NCI-H146 treated with DMSO at 0.1 percent for 48 hours (cell line): ENCODE results near the gene PAX7.

Experiments used
- DNase-seq: peaks from one replicate; lab custom pipeline; 2025; ENCODE audit not compliant: unreplicated experiment; lab: John Stamatoyannopoulos, UW

The PAX7 gene

DNA sequence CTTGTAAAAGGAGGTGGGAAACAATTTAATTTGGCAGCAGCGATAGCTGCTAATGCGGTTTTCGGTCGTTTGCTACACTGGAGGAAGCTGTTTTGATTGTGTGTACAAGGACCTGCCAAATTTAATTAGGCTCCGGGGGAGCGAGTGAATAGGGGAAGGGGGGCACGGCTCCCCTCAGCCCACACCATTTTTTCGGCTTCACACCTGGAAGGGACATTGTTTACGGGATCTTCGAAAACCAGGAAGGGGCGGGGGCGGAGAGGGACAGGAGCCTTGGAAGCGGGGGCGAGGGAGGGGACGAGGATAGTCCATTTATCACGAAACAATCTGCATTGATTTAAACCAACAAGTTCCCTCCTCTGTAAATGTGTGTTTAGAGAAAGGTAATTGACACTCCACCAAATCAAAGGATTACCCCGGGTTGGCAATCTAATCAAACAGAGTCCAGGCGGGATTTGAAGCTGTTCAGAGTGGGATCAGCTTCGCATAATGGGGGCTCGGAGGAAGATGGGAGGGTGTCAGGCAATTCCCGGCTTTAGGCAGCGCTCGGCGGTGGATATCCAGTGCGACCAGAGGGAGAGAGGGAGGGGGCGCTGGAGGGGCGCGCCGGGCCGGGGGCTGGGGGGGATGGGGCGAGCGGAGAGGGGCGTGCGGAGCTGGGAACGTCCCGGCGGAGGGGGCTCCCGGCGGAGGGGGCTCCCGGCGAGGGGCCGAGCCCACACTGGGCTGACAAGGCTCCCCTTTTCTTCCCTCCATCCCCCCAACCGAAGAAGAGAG lies 9.8 kb downstream of the PAX7 start:
- no peak for DNase-seq

- DNase-seq: no peak
These were observed 10.6 kb downstream of the PAX7 start for GRCh38 chr1:18641005-18641941.

GRCh38 chr1:18642278-18643095 lies 11.8 kb downstream of the PAX7 start:
- no peak for DNase-seq

- DNase-seq: no peak
These were observed 12.7 kb downstream of the PAX7 start for GRCh38 chr1:18643154-18644012.

- no peak for DNase-seq
These were observed 13.4 kb downstream of the PAX7 start for GRCh38 chr1:18644013-18644399.

- DNase-seq: no peak
These were observed 13.8 kb downstream of the PAX7 start for GRCh38 chr1:18644446-18644845.

DNA sequence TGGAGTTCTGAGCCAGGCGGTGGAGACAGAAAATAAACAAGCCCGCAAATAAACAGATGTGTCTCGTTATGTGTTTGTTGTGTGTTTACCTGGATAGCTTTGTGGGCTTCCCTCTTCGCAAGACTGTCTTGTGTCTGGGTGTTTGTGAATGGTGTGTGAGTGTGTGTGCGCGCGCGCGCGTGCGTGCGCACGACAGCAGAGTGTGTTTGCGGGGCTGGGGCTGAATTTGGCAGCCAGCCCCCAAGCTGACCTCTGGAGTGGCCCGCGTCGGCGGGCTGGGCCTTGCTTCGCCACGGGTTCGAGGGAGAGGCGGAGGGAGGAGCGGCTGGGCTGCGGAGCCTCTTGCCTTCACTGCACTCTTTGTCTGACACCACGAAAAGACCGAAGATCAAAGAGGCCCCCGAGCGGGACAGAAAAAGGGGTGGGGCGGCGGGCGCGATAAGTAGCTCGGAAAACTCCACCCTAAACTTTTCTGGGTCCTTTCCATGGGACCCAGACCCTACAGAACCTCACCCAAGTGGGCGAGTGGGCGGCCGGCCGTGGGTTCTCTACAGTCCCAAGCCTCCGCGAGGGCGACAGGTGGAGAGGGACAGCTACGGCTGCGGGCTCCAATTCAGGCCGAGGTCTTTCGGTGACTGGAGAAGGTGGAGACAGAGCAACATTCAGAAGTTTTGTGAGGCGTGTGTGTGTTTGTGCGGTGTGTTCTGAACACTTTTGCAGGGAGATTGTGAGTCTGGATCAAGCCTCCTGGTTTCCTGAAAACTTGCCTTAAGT lies 14.5 kb downstream of the PAX7 start:
- no peak for DNase-seq

GRCh38 chr1:18645747-18646090 lies 15.1 kb downstream of the PAX7 start:
- DNase-seq: no peak

GRCh38 chr1:18646091-18646785 lies 15.6 kb downstream of the PAX7 start:
- DNase-seq: no peak

- no peak for DNase-seq
These were observed 16.3 kb downstream of the PAX7 start for GRCh38 chr1:18646786-18647410.

DNA sequence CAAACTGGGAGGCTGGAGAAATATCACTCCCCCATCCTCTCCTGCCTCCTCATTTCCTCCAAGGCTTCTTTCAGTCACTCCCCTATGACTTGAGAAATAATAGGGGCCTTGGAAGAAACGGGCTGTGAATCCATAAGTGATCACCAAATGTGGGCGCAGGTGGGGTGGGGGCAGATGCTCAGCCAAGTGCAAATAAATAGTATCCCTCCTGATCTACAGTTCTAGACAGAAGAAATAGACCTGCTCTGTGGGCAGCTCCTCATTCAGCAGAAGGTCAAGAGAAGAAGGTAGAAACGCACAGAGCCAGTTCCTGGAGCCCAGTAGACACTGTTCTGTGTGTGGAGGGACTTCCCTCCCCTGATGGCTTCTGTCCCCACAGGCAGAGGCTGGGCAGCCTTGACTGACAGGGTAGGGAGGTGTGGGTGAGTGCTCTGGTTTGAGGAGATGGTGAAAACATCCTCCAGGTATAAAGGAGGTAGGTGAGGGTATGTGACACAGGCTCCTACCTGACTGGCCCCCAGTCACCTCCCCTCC lies 17.1 kb downstream of the PAX7 start:
- DNase-seq: no peak

DNA sequence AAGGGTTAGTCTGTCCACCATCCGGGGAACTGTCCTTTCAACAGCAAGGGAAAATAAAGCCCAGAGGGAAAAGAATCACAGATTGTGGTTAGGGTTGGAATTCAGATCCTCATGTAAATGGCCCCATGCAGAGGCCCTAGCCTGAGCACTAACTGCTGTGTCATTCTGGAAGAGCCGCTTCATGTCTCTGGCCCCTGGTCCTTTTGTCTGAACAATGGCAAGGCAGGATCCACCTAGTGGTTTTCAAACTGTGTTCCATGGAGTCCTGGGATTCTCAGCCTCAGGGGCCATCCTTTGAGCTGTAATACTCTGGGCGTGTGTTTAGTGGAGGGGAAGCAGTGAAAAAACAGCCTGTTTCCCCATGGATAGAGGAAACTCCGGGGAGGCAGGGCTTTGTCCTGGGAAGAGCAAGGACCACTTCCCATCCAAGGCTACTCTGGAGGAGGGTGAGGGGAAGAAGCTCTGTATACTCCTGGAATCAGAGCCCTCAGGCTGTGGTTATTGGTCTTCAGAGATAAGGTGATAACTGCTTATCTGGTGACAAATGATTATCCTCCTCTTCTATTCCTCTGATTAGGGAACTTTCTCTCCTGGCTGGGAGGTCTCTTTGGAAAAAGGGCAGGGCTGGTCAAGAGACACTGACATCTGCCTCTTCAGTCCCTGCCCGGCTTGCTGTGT lies 19.2 kb downstream of the PAX7 start:
- no peak for DNase-seq

GRCh38 chr1:18651713-18652112 lies 21.1 kb downstream of the PAX7 start:
- DNase-seq: no peak

- DNase-seq: no peak
These were observed 22.1 kb downstream of the PAX7 start for GRCh38 chr1:18652791-18653190.

DNA sequence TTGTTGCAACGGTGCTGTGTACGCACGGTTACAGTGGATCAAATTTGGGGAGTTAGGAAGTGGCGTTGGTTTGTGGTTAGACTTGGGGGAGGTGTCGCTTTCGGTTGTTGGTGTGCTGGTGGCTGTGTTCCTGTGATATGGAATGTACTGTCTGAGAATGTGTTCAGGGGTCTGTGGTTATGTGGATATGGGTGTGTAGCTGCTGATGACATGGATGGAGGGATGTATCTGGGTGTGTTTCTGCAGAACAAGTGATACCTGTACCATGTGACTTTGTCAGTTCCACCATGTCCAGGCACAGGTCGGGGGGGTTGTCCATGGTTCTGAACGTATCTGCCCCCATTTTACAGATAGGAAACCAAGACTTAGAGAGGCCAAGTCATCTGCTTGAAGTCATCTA lies 22.7 kb downstream of the PAX7 start:
- no peak for DNase-seq

- DNase-seq: no peak
These were observed 23.3 kb downstream of the PAX7 start for GRCh38 chr1:18653916-18654315.

GRCh38 chr1:18654599-18654998 lies 24.0 kb downstream of the PAX7 start:
- no peak for DNase-seq
